Measurements from ENCODE around the gene RAG1.

The RAG1 gene

DNA sequence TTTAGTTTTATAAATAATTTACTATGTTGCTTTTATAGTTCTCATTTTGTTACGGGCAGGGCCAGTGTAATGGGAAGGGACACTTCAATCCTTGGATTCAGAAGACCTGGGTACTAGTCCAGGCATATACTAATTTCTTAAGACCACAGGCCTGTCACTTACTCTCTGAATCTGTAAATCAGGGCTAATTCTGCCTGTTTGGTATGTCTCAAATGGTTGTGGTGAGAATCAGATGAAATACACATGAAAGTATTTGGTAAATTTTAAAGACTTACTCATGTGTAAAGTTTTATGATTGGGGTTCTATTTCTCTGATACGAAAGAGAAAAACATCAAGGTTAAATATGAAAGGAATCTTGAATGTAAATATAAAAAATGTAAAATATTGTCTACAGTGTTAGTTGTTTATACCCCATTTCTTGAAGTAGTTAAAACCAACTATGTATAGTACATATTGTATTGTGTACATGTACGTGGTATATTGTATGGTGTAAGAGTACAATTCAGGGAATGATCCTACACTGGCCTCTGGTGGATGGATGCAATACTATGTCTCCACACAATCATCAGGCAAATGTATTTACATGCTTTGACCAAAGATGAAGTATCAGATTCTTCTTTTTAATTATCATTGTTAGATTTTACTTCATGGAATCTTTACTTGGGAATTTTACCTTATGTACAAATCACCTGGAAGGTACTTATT, 54.8 kb downstream of the RAG1 start:
- POLR2A ChIA-PET, result no interaction called here
- CTCF ChIA-PET, result interaction anchor here (1.2 to 2.2 kb wide), 2 partner anchors 58 kb away, joined by 5 to 9 read pairs; no protein-coding TSS in a partner anchor
- TF ChIP-seq ARNT (IDR thresholded peaks at IDR 0.05) (no peak), SP1 (IDR thresholded peaks at IDR 0.05) (no peak), LEF1 (IDR thresholded peaks at IDR 0.05; ENCODE audit: borderline replicate concordance) (no peak), FOXM1 (IDR thresholded peaks at IDR 0.05; ENCODE audit: borderline replicate concordance) (no peak), SUZ12 (IDR thresholded peaks at IDR 0.05) (no peak), L3MBTL2 (conservative IDR thresholded peaks at IDR 0.05) (no peak), CTBP1 (IDR thresholded peaks at IDR 0.05; ENCODE audit: borderline replicate concordance) (no peak), FOXK2 (IDR thresholded peaks at IDR 0.05) (no peak), ZNF384 (IDR thresholded peaks at IDR 0.05) (no peak), NFRKB (IDR thresholded peaks at IDR 0.05) (no peak), PKNOX1 (IDR thresholded peaks at IDR 0.05) (no peak), BHLHE40 (IDR thresholded peaks at IDR 0.05; ENCODE audit: borderline replicate concordance) (no peak), FOXA1 (IDR thresholded peaks at IDR 0.05) (no peak), HDGF (IDR thresholded peaks at IDR 0.05; ENCODE audit: borderline replicate concordance) (no peak), ELF4 (IDR thresholded peaks at IDR 0.05) (no peak), TARDBP (IDR thresholded peaks at IDR 0.05) (no peak)
- DNase-seq (ENCODE audit: extremely low spot score), result peak; percentile 34

GRCh38 chr11:36623494-36623893, 55.7 kb downstream of the RAG1 start:
- no peak for DNase-seq (ENCODE audit: extremely low spot score)
- TF ChIP-seq BHLHE40 (IDR thresholded peaks at IDR 0.05; ENCODE audit: borderline replicate concordance) (no peak), ARNT (IDR thresholded peaks at IDR 0.05) (no peak), CTBP1 (IDR thresholded peaks at IDR 0.05; ENCODE audit: borderline replicate concordance) (no peak), FOXA1 (IDR thresholded peaks at IDR 0.05) (no peak), L3MBTL2 (conservative IDR thresholded peaks at IDR 0.05) (no peak), HDGF (IDR thresholded peaks at IDR 0.05; ENCODE audit: borderline replicate concordance) (no peak), PKNOX1 (IDR thresholded peaks at IDR 0.05) (no peak), NFRKB (IDR thresholded peaks at IDR 0.05) (no peak), FOXK2 (IDR thresholded peaks at IDR 0.05) (no peak)
- CTCF ChIA-PET, result interaction anchor here (1.2 kb wide), 1 partner anchor 59 kb away, joined by 5 read pairs; no protein-coding TSS in a partner anchor
- POLR2A ChIA-PET, result no interaction called here

- CTCF ChIA-PET, result no interaction called here
- no peak for DNase-seq (ENCODE audit: extremely low spot score)
- POLR2A ChIA-PET, result no interaction called here
- TF ChIP-seq LEF1 (IDR thresholded peaks at IDR 0.05; ENCODE audit: borderline replicate concordance) (no peak), FOXM1 (IDR thresholded peaks at IDR 0.05; ENCODE audit: borderline replicate concordance) (no peak), CTBP1 (IDR thresholded peaks at IDR 0.05; ENCODE audit: borderline replicate concordance) (no peak), ELF4 (IDR thresholded peaks at IDR 0.05) (no peak), BHLHE40 (IDR thresholded peaks at IDR 0.05; ENCODE audit: borderline replicate concordance) (no peak), SP1 (IDR thresholded peaks at IDR 0.05) (no peak), HDGF (IDR thresholded peaks at IDR 0.05; ENCODE audit: borderline replicate concordance) (no peak), NFRKB (IDR thresholded peaks at IDR 0.05) (no peak), ARNT (IDR thresholded peaks at IDR 0.05) (no peak), L3MBTL2 (conservative IDR thresholded peaks at IDR 0.05) (no peak), FOXA1 (IDR thresholded peaks at IDR 0.05) (no peak), TARDBP (IDR thresholded peaks at IDR 0.05) (no peak), PKNOX1 (IDR thresholded peaks at IDR 0.05) (no peak)
Observed at GRCh38 chr11:36627006-36627405, 59.2 kb downstream of the RAG1 start.

DNA sequence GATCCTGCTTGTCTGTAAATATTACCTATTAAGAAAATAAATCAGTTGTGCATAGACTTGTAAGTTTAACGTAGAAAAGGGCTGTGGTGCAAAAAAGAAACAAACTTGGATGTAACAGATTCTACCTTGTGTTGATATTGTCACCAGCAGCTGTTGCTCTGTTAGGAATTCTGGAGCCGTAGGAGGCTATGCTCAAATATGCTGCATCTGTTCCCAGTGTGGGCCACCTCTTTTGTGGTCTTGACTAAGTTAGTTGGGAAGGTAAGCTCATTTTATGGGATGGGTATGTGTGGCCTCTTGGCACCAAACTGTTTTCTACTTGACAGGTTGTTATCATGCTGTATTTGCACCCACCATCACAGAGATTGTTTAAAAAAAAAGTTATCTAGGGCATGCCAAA, 59.7 kb downstream of the RAG1 start:
- TF ChIP-seq FOXA1 (IDR thresholded peaks at IDR 0.05), result no peak
- TF ChIP-seq FOXM1 (IDR thresholded peaks at IDR 0.05; ENCODE audit: borderline replicate concordance), result no peak
- no peak for TF ChIP-seq SP1 (IDR thresholded peaks at IDR 0.05)
- no peak for TF ChIP-seq CTBP1 (IDR thresholded peaks at IDR 0.05; ENCODE audit: borderline replicate concordance)
- no peak for TF ChIP-seq L3MBTL2 (conservative IDR thresholded peaks at IDR 0.05)
- TF ChIP-seq PKNOX1 (IDR thresholded peaks at IDR 0.05), result no peak
- no peak for TF ChIP-seq FOXK2 (IDR thresholded peaks at IDR 0.05)
- no peak for DNase-seq (ENCODE audit: extremely low spot score)
- ChIA-PET CTCF (interaction anchor here (0.6 to 0.8 kb wide), 2 partner anchors 64 to 706 kb away, joined by 3 read pairs; no protein-coding TSS in a partner anchor), POLR2A (no interaction called here)

DNA sequence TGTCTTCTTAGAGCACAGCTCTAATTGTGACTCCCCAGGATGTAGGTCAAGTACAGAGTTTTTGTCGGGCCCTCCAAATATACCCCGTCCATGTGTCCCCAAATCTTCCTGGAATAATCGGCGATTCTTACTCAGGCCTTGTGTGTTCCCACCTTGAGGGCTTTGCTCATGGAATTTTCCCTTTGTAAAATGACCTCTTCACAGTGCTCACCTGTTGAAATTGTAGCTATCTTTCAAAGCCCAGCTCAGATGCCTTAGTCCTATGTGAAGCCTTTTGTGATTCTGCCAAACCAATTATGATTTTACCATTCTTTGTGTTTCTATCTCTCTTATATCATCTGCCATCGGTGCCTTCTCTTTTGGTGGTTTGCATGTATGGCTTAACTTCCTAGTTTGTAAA, 60.3 kb downstream of the RAG1 start:
- POLR2A ChIA-PET, result no interaction called here
- TF ChIP-seq TARDBP (IDR thresholded peaks at IDR 0.05) (no peak), BHLHE40 (IDR thresholded peaks at IDR 0.05; ENCODE audit: borderline replicate concordance) (no peak), FOXK2 (IDR thresholded peaks at IDR 0.05) (no peak), CTBP1 (IDR thresholded peaks at IDR 0.05; ENCODE audit: borderline replicate concordance) (no peak), FOXA1 (IDR thresholded peaks at IDR 0.05) (no peak)
- no peak for DNase-seq (ENCODE audit: extremely low spot score)
- CTCF ChIA-PET, result interaction anchor here (0.6 to 0.8 kb wide), 2 partner anchors 64 to 706 kb away, joined by 3 read pairs; no protein-coding TSS in a partner anchor
